ENCODE data around the gene MEAK7. TPM values are rescaled to one million over a fixed set of nuclear protein-coding genes. Genes with fewer than 3 reads are reported as not detected.

MEAK7 gene
- total RNA-seq, 1 experiment from 2014 or later: 21.5 TPM

- no peak overlapping the region for H4K5ac ChIP-seq (ENCODE audit: insufficient read length, low read depth, low read length)
These were observed 42.8 kb downstream of the MEAK7 start for GRCh38 chr16:84461413-84462295.

More at GRCh38 chr16:84461413-84462295, 42.8 kb downstream of the MEAK7 start:
- H3K79me2 ChIP-seq (ENCODE audit: insufficient read depth, low read length): no peaks in the 10 kb centered on the region
- H3K18ac ChIP-seq (ENCODE audit: insufficient read length, low read depth, low read length): no peak overlapping the region
- H4K91ac ChIP-seq (ENCODE audit: insufficient read length, low read depth, low read length): no peak overlapping the region
- Mint-ChIP-seq H3K9me3 (peaks cover 5 to 6% of the 10 kb centered on the region in 2 experiments), H3K27ac (peak overlapping the region in 2 of 3 experiments; percentile 83 to 90; a peak in 4 of 7 replicates), H3K4me1 (no peaks in the 10 kb centered on the region), H3K27me3 (ENCODE audit: low read depth) (no peaks in the 10 kb centered on the region), H3K4me3 (no peak overlapping the region), H3K36me3 (ENCODE audit: insufficient read depth in 1 of 3, low read depth in 3 of 3) (peaks cover 10 to 31% (median 13%) of the 10 kb centered on the region in 3 experiments)
- no peaks in the 10 kb centered on the region for H3K9me3 ChIP-seq (ENCODE audit: control insufficient read depth, low read depth, low read length)
- H3K4me1 ChIP-seq (ENCODE audit: insufficient read depth, low read length): no peaks in the 10 kb centered on the region
- no peak for TF ChIP-seq CTCF (conservative IDR thresholded peaks at IDR 0.05)
- H2AFZ ChIP-seq (ENCODE audit: low read length): no peak overlapping the region
- no peak overlapping the region for H3K27ac ChIP-seq (ENCODE audit: insufficient read length, low read depth, low read length)
- H2BK12ac ChIP-seq (ENCODE audit: insufficient read length, low read depth, low read length): no peak overlapping the region
- no peak overlapping the region for H3K56ac ChIP-seq (ENCODE audit: insufficient read length, low read depth, low read length)
- no CpG with 5 or more reads among the region's 30 CpGs for WGBS (ENCODE audit: extremely low coverage, insufficient read length, low lambda C conversion rate)
- no peak overlapping the region for H4K8ac ChIP-seq (replicated peaks; ENCODE audit: insufficient read length, low read depth, low read length)
- H3K9ac ChIP-seq (ENCODE audit: extremely low read depth, insufficient read length, low read length): no peak overlapping the region
- no peak overlapping the region for H3K4me2 ChIP-seq (ENCODE audit: insufficient read depth, insufficient read length, low read length)
- H2BK15ac ChIP-seq (ENCODE audit: low read depth, low read length): no peak overlapping the region
- H2BK5ac ChIP-seq (ENCODE audit: insufficient read length, low read length): no peak overlapping the region
- no peak overlapping the region for H2AK5ac ChIP-seq (ENCODE audit: insufficient read length, low read length)
- peak; percentile 26 for DNase-seq
- H4K20me1 ChIP-seq (ENCODE audit: control insufficient read depth, insufficient read depth, insufficient read length): no peaks in the 10 kb centered on the region
- no peaks in the 10 kb centered on the region for H3K23me2 ChIP-seq (ENCODE audit: insufficient read length, low read depth, low read length, poor library complexity, severe bottlenecking)
- H2BK120ac ChIP-seq (ENCODE audit: low read depth, low read length, poor library complexity, severe bottlenecking): no peak overlapping the region
- H3K79me1 ChIP-seq (ENCODE audit: insufficient read depth, low read depth, low read length, poor library complexity, severe bottlenecking): no peaks in the 10 kb centered on the region
- no peak overlapping the region for H3T11ph ChIP-seq (ENCODE audit: low read length)
- no peak overlapping the region for H2BK20ac ChIP-seq (ENCODE audit: low read depth, low read length, poor library complexity, severe bottlenecking)
- H3K14ac ChIP-seq (ENCODE audit: insufficient read depth, low read length): no peak overlapping the region; the same call in 1 of the 2 replicates
- H3K23ac ChIP-seq (ENCODE audit: insufficient read length, low read depth, low read length): no peak overlapping the region
- no peaks in the 10 kb centered on the region for H3K27me3 ChIP-seq (ENCODE audit: insufficient read depth, low read length)
- H3K4ac ChIP-seq (ENCODE audit: low read depth, low read length): no peak overlapping the region
